B cell (primary cell): ENCODE data around the gene GLCE.

ENCODE experiments used
- CTCF ChIP-seq: fragments of 200-600 bp; IDR thresholded peaks from one replicate; pipeline ENCODE4 v1.8.0; 2022; ENCODE audit warnings: antibody characterized with exemption, mild to moderate bottlenecking
- EZH2 ChIP-seq: IDR thresholded peaks from 2 replicates; pipeline ENCODE4 v1.6.1; 2012; ENCODE audit warnings: borderline replicate concordance, low read depth, mild to moderate bottlenecking, moderate library complexity, low read length; ENCODE audit not compliant: insufficient read depth, poor library complexity, severe bottlenecking

DNA sequence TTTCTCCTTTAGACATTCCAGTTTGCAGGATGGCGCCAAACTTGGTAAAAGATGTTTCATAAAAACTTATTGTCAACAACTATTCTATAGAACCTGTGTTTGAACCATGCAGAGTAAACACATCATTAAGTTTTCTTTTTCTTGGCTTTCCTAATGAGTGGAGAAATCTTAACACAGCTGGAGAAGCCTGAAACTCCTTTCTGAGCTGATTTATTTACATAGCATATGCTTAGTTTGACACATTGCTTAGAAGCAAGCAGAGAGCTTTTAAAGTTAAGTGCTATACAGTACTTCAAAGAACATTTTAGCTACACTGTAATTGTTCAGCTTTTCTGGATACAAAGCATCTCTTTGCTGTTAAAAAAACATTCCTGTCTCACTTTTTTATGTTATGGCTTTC, 77.3 kb downstream of the GLCE start:
- TF ChIP-seq CTCF (no peak), EZH2 (no peak)
